ENCODE measurements around the gene TMA7.

GRCh38 chr3:48416091-48416505, 24.0 kb upstream of the TMA7 start:
- TF ChIP-seq CTCF (IDR thresholded peaks at IDR 0.05) = no peak
- TF ChIP-seq POLR2A (IDR thresholded peaks at IDR 0.05) = no peak
- TF ChIP-seq POLR2AphosphoS5 (IDR thresholded peaks at IDR 0.05) = no peak

Data from sigmoid colon (tissue), 4 donors.